ENCODE data around the gene NNT. TPM values are rescaled to one million over a fixed set of nuclear protein-coding genes. Genes with fewer than 3 reads are reported as not detected.

NNT gene
- polyA plus RNA-seq, 3 donors, result 17.1 to 47.2 (median 41.2) TPM

GRCh38 chr5:43570450-43571158 is 32.4 kb upstream of the NNT start:
- Mint-ChIP-seq H3K9me3 (peaks cover 0 to 4% (median 0%) of the 10 kb centered on the region in 7 donors), H3K27me3 (ENCODE audit: low read depth in 3 of 3) (peaks cover 0 to 3% (median 0%) of the 10 kb centered on the region in 3 donors), H3K4me3 (no peak overlapping the region), H3K4me1 (no peaks in the 10 kb centered on the region), H3K27ac (no peak overlapping the region), H3K36me3 (peaks cover 10 to 12% of the 10 kb centered on the region in 2 donors)
- Histone ChIP-seq H3K4me3 (replicated peaks in 1 of 3; ENCODE audit: low read depth in 2 of 3, low read length in 3 of 3) (no peak overlapping the region), H3K9me3 (replicated peaks in 1 of 2; ENCODE audit: control insufficient read depth in 1 of 2, insufficient read depth in 1 of 2, low read length in 2 of 2) (no peaks in the 10 kb centered on the region), H3K4me1 (ENCODE audit: control insufficient read depth in 1 of 2, insufficient read depth in 2 of 2, low read length in 2 of 2) (no peaks in the 10 kb centered on the region), H3K27me3 (ENCODE audit: control insufficient read depth in 2 of 2, insufficient read depth in 2 of 2, low read length in 2 of 2) (no peaks in the 10 kb centered on the region), H2AFZ (ENCODE audit: insufficient read depth, low read depth, low read length, poor library complexity, severe bottlenecking) (no peak overlapping the region), H3K27ac (ENCODE audit: low read depth in 1 of 2, low read length in 2 of 2) (no peak overlapping the region), H3K79me2 (ENCODE audit: insufficient read depth, low read length) (no peaks in the 10 kb centered on the region), H3K9ac (ENCODE audit: insufficient read depth, low read length, poor library complexity, severe bottlenecking) (no peak overlapping the region), H4K20me1 (ENCODE audit: insufficient read depth, low read length) (no peaks in the 10 kb centered on the region), H3K36me3 (replicated peaks in 1 of 2; ENCODE audit: control insufficient read depth in 1 of 2, insufficient read depth in 2 of 2, low read length in 2 of 2) (no peaks in the 10 kb centered on the region), H3K4me2 (replicated peaks; ENCODE audit: extremely low read depth, low read length, poor library complexity, severe bottlenecking) (no peak overlapping the region)
- no peak for TF ChIP-seq CTCF (IDR thresholded peaks at IDR 0.05)
- intact Hi-C loops (cut with micrococcal nuclease), result no loop called here
- no peak for DNase-seq
- 100% methylated on average over 1 of the region's 8 CpGs for WGBS (ENCODE audit: insufficient coverage)

- TF ChIP-seq CTCF (IDR thresholded peaks at IDR 0.05), result no peak
- no peaks in the 10 kb centered on the region for H3K79me2 ChIP-seq (ENCODE audit: insufficient read depth, low read length)
- H2AFZ ChIP-seq (ENCODE audit: insufficient read depth, low read depth, low read length, poor library complexity, severe bottlenecking), result no peak overlapping the region
- peaks cover 0 to 3% of the 10 kb centered on the region in 2 donors for H3K9me3 ChIP-seq (replicated peaks in 1 of 2; ENCODE audit: control insufficient read depth in 1 of 2, insufficient read depth in 1 of 2, low read length in 2 of 2)
- no peaks in the 10 kb centered on the region for H3K4me1 ChIP-seq (ENCODE audit: control insufficient read depth in 1 of 2, insufficient read depth in 2 of 2, low read length in 2 of 2)
- DNase-seq, result no peak
- H3K9ac ChIP-seq (ENCODE audit: insufficient read depth, low read length, poor library complexity, severe bottlenecking), result no peak overlapping the region
- H3K4me1 Mint-ChIP-seq, result no peaks in the 10 kb centered on the region
- H3K27me3 ChIP-seq (ENCODE audit: control insufficient read depth in 2 of 2, insufficient read depth in 2 of 2, low read length in 2 of 2), result no peaks in the 10 kb centered on the region
- WGBS (ENCODE audit: insufficient coverage), result no CpG with 5 or more reads among the region's 5 CpGs
- no peaks in the 10 kb centered on the region for H4K20me1 ChIP-seq (ENCODE audit: insufficient read depth, low read length)
- intact Hi-C loops (cut with micrococcal nuclease), result no loop called here
- no peaks in the 10 kb centered on the region for H3K36me3 ChIP-seq (replicated peaks in 1 of 2; ENCODE audit: control insufficient read depth in 1 of 2, insufficient read depth in 2 of 2, low read length in 2 of 2)
- no peak overlapping the region for H3K27ac Mint-ChIP-seq
- H3K4me3 ChIP-seq (replicated peaks in 1 of 3; ENCODE audit: low read depth in 2 of 3, low read length in 3 of 3), result no peak overlapping the region
- peaks cover 13 to 14% of the 10 kb centered on the region in 2 donors for H3K36me3 Mint-ChIP-seq
- no peak overlapping the region for H3K27ac ChIP-seq (ENCODE audit: low read depth in 1 of 2, low read length in 2 of 2)
- H3K4me3 Mint-ChIP-seq, result no peak overlapping the region
- peaks cover 0 to 3% (median 0%) of the 10 kb centered on the region in 3 donors for H3K27me3 Mint-ChIP-seq (ENCODE audit: low read depth in 3 of 3)
- peak overlapping the region; percentile 10 for H3K4me2 ChIP-seq (replicated peaks; ENCODE audit: extremely low read depth, low read length, poor library complexity, severe bottlenecking)
- peaks cover 0 to 5% (median 3%) of the 10 kb centered on the region in 7 donors for H3K9me3 Mint-ChIP-seq
Measured at GRCh38 chr5:43571237-43571636, 31.7 kb upstream of the NNT start.
